ENCODE measurements around the gene SLC2A6.

GRCh38 chr9:133472753-133473378 is 6.0 kb downstream of the SLC2A6 start:
- TF ChIP-seq EP300 (IDR thresholded peaks at IDR 0.05) (no peak), CTCF (IDR thresholded peaks at IDR 0.05) (no peak), POLR2AphosphoS5 (IDR thresholded peaks at IDR 0.05) (no peak)
